Islet precursor cell (in vitro differentiated cells): ENCODE measurements around the gene ZNF441.
A peak's percentile ranks its signal among the peaks of the same experiment; 100 is the strongest.
"Not testable (repeated sequence)": the region's sequence is repeated elsewhere in the genome, so short reads cannot be mapped to it uniquely, and the experiment has no call there.

Source experiments
- DNase-seq: peaks from one replicate; pipeline ENCODE4 v3.0.0-alpha.2; 2018

The ZNF441 gene

GRCh38 chr19:11781295-11782057 lies 14.7 kb downstream of the ZNF441 start:
- no peak for DNase-seq

- DNase-seq: no peak
Observed at GRCh38 chr19:11783767-11784166, 17.0 kb downstream of the ZNF441 start.

GRCh38 chr19:11784356-11784755 lies 17.6 kb downstream of the ZNF441 start:
- DNase-seq: no peak

DNA sequence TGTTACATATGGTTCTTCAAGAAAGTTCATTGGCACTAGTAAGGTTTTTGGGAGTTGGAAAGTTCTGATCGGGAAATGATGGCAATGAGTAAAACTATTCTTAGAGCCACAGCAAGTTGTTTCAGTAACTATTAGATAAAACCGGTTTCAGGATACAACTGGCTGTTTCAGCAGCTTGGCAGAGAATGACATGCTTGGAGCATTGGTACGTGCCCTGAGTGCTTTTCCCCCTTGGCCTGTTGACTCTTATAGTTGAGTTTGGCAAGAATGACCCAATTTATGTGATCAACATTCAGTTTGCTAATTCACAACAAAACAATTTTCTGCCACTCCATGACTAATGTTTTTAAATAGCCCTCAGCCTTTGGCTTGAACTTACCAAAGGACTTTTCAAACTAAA lies 20.7 kb downstream of the ZNF441 start:
- DNase-seq: no peak

DNA sequence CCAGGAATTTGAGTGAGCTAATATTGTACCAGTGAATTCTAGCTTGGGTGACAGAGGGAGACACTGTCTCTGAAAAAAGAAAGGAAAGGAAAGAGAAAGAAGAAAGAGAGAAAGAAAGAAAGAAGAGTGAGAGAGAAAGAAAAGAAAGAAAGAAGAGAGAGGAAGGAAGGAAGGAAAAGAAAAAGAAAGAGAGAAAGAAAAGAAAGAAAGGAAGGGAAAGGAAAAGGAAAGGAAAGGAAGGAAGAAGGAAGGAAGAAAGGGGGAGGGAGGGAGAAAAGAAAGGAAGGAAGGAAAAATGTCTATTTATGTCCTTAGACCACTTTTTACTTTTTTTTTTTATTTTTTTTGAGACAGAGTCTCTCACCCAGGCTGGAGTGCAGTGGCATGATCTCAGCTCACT lies 26.1 kb downstream of the ZNF441 start:
- DNase-seq: no peak

- DNase-seq: peak; percentile 88
Observed at GRCh38 chr19:11797491-11797890, 30.7 kb downstream of the ZNF441 start.

DNA sequence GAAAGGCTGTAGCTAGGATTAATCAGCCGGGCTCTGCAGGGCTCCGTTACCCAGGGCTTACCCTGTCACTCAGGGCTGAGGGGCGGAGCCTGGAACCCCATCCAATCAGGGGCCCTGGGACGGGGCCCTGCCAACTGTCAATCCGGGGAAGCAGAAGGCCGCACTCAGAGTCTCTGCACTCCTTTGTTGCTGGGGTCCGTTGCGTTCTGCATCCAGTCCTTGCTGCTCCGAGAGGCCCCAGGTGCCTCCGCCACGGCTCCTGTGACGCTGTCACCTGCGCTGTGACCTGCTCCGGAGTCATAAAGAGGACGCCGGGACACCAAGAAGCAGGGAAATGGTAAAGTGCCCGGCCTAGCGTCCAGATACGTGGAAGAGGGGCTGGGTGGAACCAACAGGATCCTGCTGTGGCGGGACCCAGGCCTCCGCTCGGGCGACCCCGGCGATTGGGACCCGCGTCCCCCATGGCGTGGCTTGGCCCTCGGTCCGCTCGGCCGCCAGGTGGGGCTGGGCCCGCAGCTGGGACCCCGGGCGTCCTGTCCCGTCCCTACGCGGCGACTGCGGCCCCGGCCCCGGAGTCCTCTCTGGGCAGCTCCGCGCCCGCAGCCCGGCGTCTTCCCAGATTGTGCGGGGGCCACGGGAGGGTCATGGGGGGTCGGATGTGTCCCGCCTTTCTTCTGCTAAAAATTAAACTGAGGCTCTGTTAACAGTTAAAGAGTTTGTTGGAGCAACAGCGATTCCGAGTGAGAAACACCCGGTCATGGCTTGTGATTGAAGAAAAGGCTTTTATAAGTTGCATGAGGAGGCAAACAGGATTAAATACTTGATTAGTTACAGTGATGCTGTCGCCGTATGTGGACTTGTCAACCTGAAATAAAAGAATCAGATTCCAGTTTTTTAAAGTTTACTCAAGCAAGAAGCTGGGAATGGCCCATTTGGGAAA lies 31.9 kb downstream of the ZNF441 start, which contains the start of gene ZNF491:
Gene ZNF491, plus strand, starts transcription at position 133 of the 940 bp plus-strand sequence. CDS start 7,431 bp downstream, outside the sequence.
- peak; percentile 96 for DNase-seq

- DNase-seq: no peak
Observed at GRCh38 chr19:11806354-11807098, 39.7 kb downstream of the ZNF441 start.

DNA sequence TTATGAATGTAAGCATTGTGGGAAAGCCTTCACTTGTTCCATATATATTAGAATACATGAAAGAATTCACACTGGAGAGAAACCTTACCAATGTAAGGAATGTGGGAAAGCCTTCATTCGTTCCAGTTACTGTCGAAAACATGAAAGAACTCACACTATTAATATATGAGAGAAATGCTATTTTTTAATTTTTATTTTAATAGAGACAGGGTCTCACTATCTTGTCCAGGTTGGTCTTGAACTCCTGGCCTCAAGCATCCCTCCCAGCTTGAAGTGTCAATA lies 40.2 kb downstream of the ZNF441 start:
- DNase-seq: no peak

DNA sequence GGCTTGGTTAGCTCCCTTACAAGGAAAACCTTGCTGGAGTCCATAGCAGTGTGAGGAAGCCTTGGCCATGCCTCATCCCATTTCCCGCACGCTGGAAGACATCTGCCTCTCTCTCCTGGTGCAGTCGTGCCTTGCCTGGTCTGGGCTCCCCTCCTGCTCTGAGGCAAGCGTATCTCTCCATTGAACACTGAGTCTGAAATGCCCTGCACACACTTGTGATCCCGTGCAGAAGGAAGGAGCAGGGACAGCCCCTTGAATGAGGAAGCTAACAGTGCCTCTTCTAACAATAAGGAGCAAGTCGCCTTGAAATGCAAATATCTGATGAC lies 46.9 kb downstream of the ZNF441 start:
- no peak for DNase-seq

- peak; percentile 99 for DNase-seq
Observed at GRCh38 chr19:11814029-11814699, 47.4 kb downstream of the ZNF441 start, which contains the start of gene ZNF440. Gene ZNF440, plus strand, starts transcription at chr19:11814273. Its CDS starts 175 bp downstream, at chr19:11814448.

DNA sequence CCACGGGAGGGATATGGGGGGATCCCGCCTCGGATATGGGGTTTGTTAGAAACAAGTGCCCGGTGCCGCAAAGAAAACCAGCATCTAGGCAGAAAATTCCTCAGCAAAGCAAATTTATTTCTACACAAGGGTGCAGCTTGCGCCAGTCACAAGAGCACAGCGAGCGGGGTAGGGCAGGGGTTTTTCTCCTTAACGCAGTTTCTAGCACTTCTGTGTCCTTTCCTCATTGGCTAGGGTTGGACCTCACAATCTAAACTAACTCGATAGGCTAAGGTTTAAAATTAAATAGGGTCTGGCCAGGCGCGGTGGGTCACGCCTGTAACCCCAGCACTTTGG lies 47.9 kb downstream of the ZNF441 start:
- peak; percentile 51 for DNase-seq

GRCh38 chr19:11821474-11822109 lies 54.8 kb downstream of the ZNF441 start:
- DNase-seq: no peak

GRCh38 chr19:11828957-11829876 lies 62.4 kb downstream of the ZNF441 start:
- DNase-seq: not testable (repeated sequence)

GRCh38 chr19:11832253-11832912 lies 65.6 kb downstream of the ZNF441 start:
- DNase-seq: no peak

DNA sequence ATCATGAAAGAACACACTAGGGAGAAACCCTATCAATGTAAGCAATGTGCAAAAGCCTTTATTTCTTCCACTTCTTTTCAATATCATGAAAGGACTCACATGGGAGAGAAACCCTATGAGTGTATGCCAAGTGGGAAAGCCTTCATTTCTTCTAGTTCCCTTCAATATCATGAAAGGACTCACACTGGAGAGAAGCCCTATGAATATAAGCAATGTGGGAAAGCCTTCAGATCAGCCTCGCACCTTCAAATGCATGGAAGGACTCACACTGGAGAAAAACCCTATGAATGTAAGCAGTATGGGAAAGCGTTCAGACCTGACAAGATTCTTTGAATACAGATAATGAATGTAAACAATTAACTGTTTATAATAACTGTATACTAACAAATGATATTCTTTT lies 66.7 kb downstream of the ZNF441 start:
- no peak for DNase-seq
